SK-N-SH (cell line): Measurements from ENCODE around the gene SAMD4A. TPM values are rescaled to one million over a fixed set of nuclear protein-coding genes. Genes with fewer than 3 reads are reported as not detected.

Experiments used
- CTCF ChIA-PET: fragments of 300-600, 350-600 bp; formaldehyde crosslinking; extraction: SDS; loops from one replicate; lab custom pipeline; 2021; lab: Yijun Ruan, JAX
- POLR2A ChIA-PET: fragments of 350-600 bp; sonication (Branson Sonifier 250); formaldehyde crosslinking; extraction: SDS; loops from one replicate; lab custom pipeline; 2020; ENCODE audit warnings: antibody characterized with exemption, inconsistent platforms; lab: Yijun Ruan, JAX
- DNase-seq: peaks from one replicate; pipeline ENCODE4 v3.0.0; 2012
- H2AFZ ChIP-seq: fragments of 200-600 bp; sonication (generic); 2 replicates; pipeline ENCODE4 v1.8.1; 2016; ENCODE audit warnings: antibody characterized with exemption, mild to moderate bottlenecking, low read depth
- H3F3A ChIP-seq: fragments of 200-600 bp; sonication (generic); replicated peaks from 2 replicates; pipeline ENCODE3; 2016; ENCODE audit warnings: antibody characterized with exemption, mild to moderate bottlenecking; ENCODE audit not compliant: insufficient read depth
- H3K27ac ChIP-seq, 2 experiments: fragments of 200-500 bp in 1 of 2; fragments of 200-600 bp in 1 of 2; sonication (Bioruptor generic) in 1 of 2; sonication (generic), shearing (Covaris generic) in 1 of 2; 2 replicates each; pipeline versions ENCODE4 v1.5.1 to v1.6.1; 2014 to 2016; ENCODE audit warnings: low read depth in 2 of 2, inconsistent platforms in 1 of 2, low read length in 1 of 2, mild to moderate bottlenecking in 1 of 2, mixed read lengths in 1 of 2
- H3K27me3 ChIP-seq: fragments of 200-600 bp; sonication (generic), shearing (Covaris generic); 2 replicates; pipeline ENCODE4 v1.6.1; 2016; ENCODE audit warnings: mixed run types; ENCODE audit not compliant: insufficient read depth
- H3K36me3 ChIP-seq, 2 experiments: fragments of 200-500 bp in 1 of 2; fragments of 200-600 bp in 1 of 2; sonication (Bioruptor generic) in 1 of 2; sonication (generic) in 1 of 2; replicated peaks in 1 of 2; 2 replicates each; pipeline versions ENCODE3 to v1.5.1; 2014 to 2016; ENCODE audit warnings: low read length in 1 of 2, mild to moderate bottlenecking in 1 of 2; ENCODE audit not compliant: insufficient read depth in 2 of 2, control insufficient read depth in 1 of 2
- H3K4me1 ChIP-seq, 2 experiments: fragments of 200-500 bp in 1 of 2; fragments of 200-600 bp in 1 of 2; sonication (Bioruptor generic) in 1 of 2; sonication (generic), shearing (Covaris generic) in 1 of 2; 2 replicates each; pipeline versions ENCODE4 v1.5.1 to v1.6.1; 2014 to 2016; ENCODE audit warnings: low read depth in 1 of 2, low read length in 1 of 2, mixed run types in 1 of 2; ENCODE audit not compliant: insufficient read depth in 2 of 2, control insufficient read depth in 1 of 2
- H3K4me2 ChIP-seq: fragments of 200-600 bp; sonication (generic), shearing (Covaris generic); 2 replicates; pipeline ENCODE4 v1.6.1; 2017; ENCODE audit warnings: mixed run types
- H3K4me3 ChIP-seq, 2 experiments: fragments of 200-500 bp in 1 of 2; fragments of 200-600 bp in 1 of 2; sonication (Bioruptor generic) in 1 of 2; sonication (generic), shearing (Covaris generic) in 1 of 2; 2 replicates each; pipeline versions ENCODE4 v1.5.1 to v1.8.1; 2014 to 2016; ENCODE audit warnings: low read depth in 2 of 2, inconsistent platforms in 1 of 2, low read length in 1 of 2, mild to moderate bottlenecking in 1 of 2, mixed read lengths in 1 of 2, moderate library complexity in 1 of 2
- H3K79me2 ChIP-seq: fragments of 200-600 bp; sonication (generic); 2 replicates; pipeline ENCODE4 v1.8.1; 2017; ENCODE audit warnings: mild to moderate bottlenecking; ENCODE audit not compliant: insufficient read depth
- H3K9ac ChIP-seq: fragments of 200-600 bp; sonication (generic); 2 replicates; pipeline ENCODE4 v1.6.1; 2017; ENCODE audit warnings: mixed run types
- H3K9me2 ChIP-seq: fragments of 200-600 bp; sonication (generic); 2 replicates; pipeline ENCODE4 v1.6.1; 2017; ENCODE audit warnings: mixed run types
- H3K9me3 ChIP-seq: fragments of 200-600 bp; sonication (generic); 2 replicates; pipeline ENCODE4 v1.6.1; 2017; ENCODE audit warnings: mixed run types, mild to moderate bottlenecking, moderate library complexity
- H4K20me1 ChIP-seq: fragments of 200-600 bp; sonication (generic); 2 replicates; pipeline ENCODE4 v1.6.1; 2017; ENCODE audit warnings: mild to moderate bottlenecking, mixed run types; ENCODE audit not compliant: insufficient read depth
- CHD2 ChIP-seq: fragments of 150-350 bp; IDR thresholded peaks from 2 replicates; pipeline ENCODE4 v1.6.1; 2018; ENCODE audit warnings: low read length; ENCODE audit not compliant: partially characterized antibody
- ELF1 ChIP-seq: IDR thresholded peaks from 2 replicates; pipeline ENCODE4 v1.4.0; 2012
- FOXJ3 ChIP-seq: sonication (generic); formaldehyde crosslinking; IDR thresholded peaks from 2 replicates; pipeline ENCODE4 v1.5.1; 2020; ENCODE audit warnings: mild to moderate bottlenecking, missing genetic modification reagents
- GABPA ChIP-seq: IDR thresholded peaks from 2 replicates; pipeline ENCODE4 v1.4.0; 2012; ENCODE audit warnings: low read depth, mild to moderate bottlenecking
- JUND ChIP-seq: IDR thresholded peaks from 2 replicates; pipeline ENCODE4 v1.4.0; 2012
- MEF2A ChIP-seq: IDR thresholded peaks from 2 replicates; pipeline ENCODE4 v1.4.0; 2012; ENCODE audit warnings: low read depth, borderline replicate concordance
- MXI1 ChIP-seq: IDR thresholded peaks from 2 replicates; pipeline ENCODE4 v1.6.1; 2012; ENCODE audit warnings: mild to moderate bottlenecking, low read depth, low read length, improper control_type of control experiment
- PBX3 ChIP-seq: IDR thresholded peaks from 2 replicates; pipeline ENCODE4; 2012
- RFX5 ChIP-seq: IDR thresholded peaks from 2 replicates; pipeline ENCODE4 v1.6.1; 2012; ENCODE audit warnings: mild to moderate bottlenecking, improper control_type of control experiment, low read length
- SIN3A ChIP-seq: IDR thresholded peaks from 2 replicates; pipeline ENCODE4 v1.6.1; 2012; ENCODE audit warnings: low read depth, mild to moderate bottlenecking, low read length, moderate library complexity, borderline replicate concordance
- TAF1 ChIP-seq: IDR thresholded peaks from 2 replicates; pipeline ENCODE4 v1.6.1; 2012; ENCODE audit warnings: low read depth, mild to moderate bottlenecking, low read length, moderate library complexity, borderline replicate concordance
- TCF12 ChIP-seq: IDR thresholded peaks from 2 replicates; pipeline ENCODE4 v1.4.0; 2012
- ZBTB33 ChIP-seq: IDR thresholded peaks from 2 replicates; pipeline ENCODE4 v1.4.0; 2012; ENCODE audit warnings: low read depth, borderline replicate concordance
- WGBS: methylation state at CpG from one replicate; pipeline ENCODE4 v1.1.6; 2017; ENCODE audit warnings: low lambda C conversion rate; 5-methylcytosine and 5-hydroxymethylcytosine counted together
- polyA plus RNA-seq, 3 experiments: library from polyadenylated mRNA; depleted of rRNA; stranded (reverse); fragments of >200 nt; gene quantifications; 2 replicates each; pipeline ENCODE4 v1.2.3, GENCODE V29; 2012
- TF ChIP-seq, protein P1 (sequence below): fragments of 200-600 bp; sonication (generic); IDR thresholded peaks from 2 replicates; pipeline ENCODE4 v1.6.1; 2017; ENCODE audit warnings: antibody characterized with exemption, mild to moderate bottlenecking, moderate library complexity
- TF ChIP-seq, protein P2 (sequence below): IDR thresholded peaks from 2 replicates; pipeline ENCODE4 v1.4.0; 2012; ENCODE audit warnings: low read depth, borderline replicate concordance
- TF ChIP-seq, protein P3 (sequence below): IDR thresholded peaks from 2 replicates; pipeline ENCODE4 v1.4.0; 2012; ENCODE audit warnings: low read depth

Gene SAMD4A
- polyA plus RNA-seq, 1 of the 3 experiments (the other 2 are of a cell fraction) = 5.0 TPM

DNA sequence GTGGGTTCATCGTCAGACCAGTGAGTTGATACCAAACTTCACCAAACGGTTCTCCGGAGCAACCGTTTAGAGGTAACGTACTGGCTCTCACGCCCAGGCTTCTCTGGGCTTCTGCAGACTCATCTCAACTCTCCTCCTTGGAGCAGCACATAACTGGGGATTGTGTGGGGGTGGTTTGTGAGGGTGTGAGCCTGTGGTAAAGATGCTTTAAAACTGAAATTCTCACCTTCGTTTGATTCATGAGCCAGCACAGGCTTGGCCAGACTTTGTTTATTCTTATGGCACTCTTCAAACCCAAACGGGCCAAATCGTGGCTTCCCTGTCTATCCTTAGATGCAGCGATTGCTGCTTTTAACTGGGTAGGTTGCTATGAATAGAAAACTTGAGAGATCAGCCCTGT lies 121.3 kb downstream of the SAMD4A start:
- CTCF ChIA-PET = interaction anchor here (4.3 kb wide), 1 partner anchor 122 kb away, joined by 51 read pairs; the partner anchor contains the start of gene SAMD4A
- Histone ChIP-seq H2AFZ (no peak overlapping the region), H3K4me2 (no peak overlapping the region), H3K36me3 (no peaks in the 10 kb centered on the region), H3F3A (peaks cover 27% of the 10 kb centered on the region), H3K27me3 (no peaks in the 10 kb centered on the region), H3K9me2 (no peaks in the 10 kb centered on the region), H3K4me3 (no peak overlapping the region), H3K9ac (no peak overlapping the region), H4K20me1 (peaks cover 22% of the 10 kb centered on the region), H3K27ac (no peak overlapping the region), H3K4me1 (peaks cover 28 to 35% of the 10 kb centered on the region in 2 experiments), H3K79me2 (peaks cover 87% of the 10 kb centered on the region), H3K9me3 (no peaks in the 10 kb centered on the region)
- no peak for DNase-seq
- WGBS = 92% methylated on average over 10 of the region's 10 CpGs
- TF ChIP-seq GABPA (no peak), MXI1 (no peak), RFX5 (no peak)
- POLR2A ChIA-PET = no interaction called here

DNA sequence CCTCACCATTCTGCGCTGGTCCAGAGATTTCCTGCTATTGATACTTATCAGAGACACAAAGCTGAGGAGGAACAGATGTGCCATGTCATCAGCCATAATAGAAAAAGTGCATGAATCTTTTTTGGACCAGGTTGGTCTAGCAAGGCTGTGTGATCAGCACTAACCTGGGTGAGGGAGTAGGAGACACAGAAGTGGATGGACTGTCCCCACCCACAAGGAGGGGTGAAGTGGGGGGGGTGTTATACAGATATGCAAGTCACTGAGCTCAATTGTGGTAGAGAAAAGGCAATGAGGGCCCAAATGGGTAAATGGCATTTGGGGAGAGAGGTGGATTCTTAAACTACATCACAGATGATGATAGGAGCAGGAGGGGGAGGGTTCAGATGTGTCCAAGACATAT lies 123.0 kb downstream of the SAMD4A start:
- 100% methylated on average over 1 of the region's 1 CpG for WGBS
- Histone ChIP-seq H3K27ac (no peak overlapping the region), H3K4me3 (no peak overlapping the region), H3K9ac (no peak overlapping the region), H3F3A (peaks cover 13% of the 10 kb centered on the region), H3K36me3 (no peaks in the 10 kb centered on the region), H2AFZ (no peak overlapping the region), H3K9me2 (no peaks in the 10 kb centered on the region), H3K27me3 (no peaks in the 10 kb centered on the region), H3K79me2 (peaks cover 100% of the 10 kb centered on the region), H3K4me2 (no peak overlapping the region), H4K20me1 (peaks cover 22% of the 10 kb centered on the region), H3K4me1 (peaks cover 13 to 22% of the 10 kb centered on the region in 2 experiments; a peak in 3 of 4 replicates), H3K9me3 (no peaks in the 10 kb centered on the region)
- no peak for DNase-seq
- ChIA-PET CTCF (interaction anchor here (1.0 to 4.3 kb wide), 7 partner anchors 21 to 137 kb away, joined by 3 to 51 read pairs (median 3); partner anchors contain the start of gene SAMD4A), POLR2A (no interaction called here)
- TF ChIP-seq JUND (no peak), TCF12 (no peak), GABPA (no peak), MEF2A (no peak), SIN3A (no peak), RFX5 (no peak), FOXJ3 (CRISPR knock-in tag) (no peak), CHD2 (no peak), ZBTB33 (no peak), PBX3 (no peak), ELF1 (no peak), TAF1 (no peak)
- TF ChIP-seq, protein P1, sequence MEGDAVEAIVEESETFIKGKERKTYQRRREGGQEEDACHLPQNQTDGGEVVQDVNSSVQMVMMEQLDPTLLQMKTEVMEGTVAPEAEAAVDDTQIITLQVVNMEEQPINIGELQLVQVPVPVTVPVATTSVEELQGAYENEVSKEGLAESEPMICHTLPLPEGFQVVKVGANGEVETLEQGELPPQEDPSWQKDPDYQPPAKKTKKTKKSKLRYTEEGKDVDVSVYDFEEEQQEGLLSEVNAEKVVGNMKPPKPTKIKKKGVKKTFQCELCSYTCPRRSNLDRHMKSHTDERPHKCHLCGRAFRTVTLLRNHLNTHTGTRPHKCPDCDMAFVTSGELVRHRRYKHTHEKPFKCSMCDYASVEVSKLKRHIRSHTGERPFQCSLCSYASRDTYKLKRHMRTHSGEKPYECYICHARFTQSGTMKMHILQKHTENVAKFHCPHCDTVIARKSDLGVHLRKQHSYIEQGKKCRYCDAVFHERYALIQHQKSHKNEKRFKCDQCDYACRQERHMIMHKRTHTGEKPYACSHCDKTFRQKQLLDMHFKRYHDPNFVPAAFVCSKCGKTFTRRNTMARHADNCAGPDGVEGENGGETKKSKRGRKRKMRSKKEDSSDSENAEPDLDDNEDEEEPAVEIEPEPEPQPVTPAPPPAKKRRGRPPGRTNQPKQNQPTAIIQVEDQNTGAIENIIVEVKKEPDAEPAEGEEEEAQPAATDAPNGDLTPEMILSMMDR = no peak
- TF ChIP-seq, protein P2, sequence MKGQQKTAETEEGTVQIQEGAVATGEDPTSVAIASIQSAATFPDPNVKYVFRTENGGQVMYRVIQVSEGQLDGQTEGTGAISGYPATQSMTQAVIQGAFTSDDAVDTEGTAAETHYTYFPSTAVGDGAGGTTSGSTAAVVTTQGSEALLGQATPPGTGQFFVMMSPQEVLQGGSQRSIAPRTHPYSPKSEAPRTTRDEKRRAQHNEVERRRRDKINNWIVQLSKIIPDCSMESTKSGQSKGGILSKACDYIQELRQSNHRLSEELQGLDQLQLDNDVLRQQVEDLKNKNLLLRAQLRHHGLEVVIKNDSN = no peak
- TF ChIP-seq, protein P3, sequence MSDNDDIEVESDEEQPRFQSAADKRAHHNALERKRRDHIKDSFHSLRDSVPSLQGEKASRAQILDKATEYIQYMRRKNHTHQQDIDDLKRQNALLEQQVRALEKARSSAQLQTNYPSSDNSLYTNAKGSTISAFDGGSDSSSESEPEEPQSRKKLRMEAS = no peak
